ENCODE measurements around the gene PLXNA1.

PLXNA1 gene

GRCh38 chr3:126987129-126987528 is 4.2 kb downstream of the PLXNA1 start:
- TF ChIP-seq CTCF (IDR thresholded peaks at IDR 0.05) = no peak

- no peak for TF ChIP-seq CTCF (IDR thresholded peaks at IDR 0.05)
These were observed 4.7 kb downstream of the PLXNA1 start for GRCh38 chr3:126987596-126987995.

- TF ChIP-seq CTCF (IDR thresholded peaks at IDR 0.05) = no peak
These were observed 5.6 kb downstream of the PLXNA1 start for GRCh38 chr3:126988451-126989021.

- no peak for TF ChIP-seq CTCF (IDR thresholded peaks at IDR 0.05)
These were observed 6.6 kb downstream of the PLXNA1 start for GRCh38 chr3:126989316-126990023.

GRCh38 chr3:126990024-126990700 is 7.2 kb downstream of the PLXNA1 start:
- TF ChIP-seq CTCF (IDR thresholded peaks at IDR 0.05) = no peak

GRCh38 chr3:126990890-126991289 is 8.0 kb downstream of the PLXNA1 start:
- no peak for TF ChIP-seq CTCF (IDR thresholded peaks at IDR 0.05)

GRCh38 chr3:126991366-126992200 is 8.7 kb downstream of the PLXNA1 start:
- no peak for TF ChIP-seq CTCF (IDR thresholded peaks at IDR 0.05)

Data from LNCAP (cell line).